HG02981 (cell line): Measurements from ENCODE around the gene FAM168A.

ENCODE experiments used
- ATAC-seq: cut with Tn5 transposase; IDR thresholded peaks from one replicate; pipeline ENCODE4 v1.9.1; 2021; ENCODE audit warnings: mild to moderate bottlenecking, moderate library complexity; ENCODE audit not compliant: unreplicated experiment

FAM168A gene, protein sequence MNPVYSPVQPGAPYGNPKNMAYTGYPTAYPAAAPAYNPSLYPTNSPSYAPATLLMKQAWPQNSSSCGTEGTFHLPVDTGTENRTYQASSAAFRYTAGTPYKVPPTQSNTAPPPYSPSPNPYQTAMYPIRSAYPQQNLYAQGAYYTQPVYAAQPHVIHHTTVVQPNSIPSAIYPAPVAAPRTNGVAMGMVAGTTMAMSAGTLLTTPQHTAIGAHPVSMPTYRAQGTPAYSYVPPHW

DNA sequence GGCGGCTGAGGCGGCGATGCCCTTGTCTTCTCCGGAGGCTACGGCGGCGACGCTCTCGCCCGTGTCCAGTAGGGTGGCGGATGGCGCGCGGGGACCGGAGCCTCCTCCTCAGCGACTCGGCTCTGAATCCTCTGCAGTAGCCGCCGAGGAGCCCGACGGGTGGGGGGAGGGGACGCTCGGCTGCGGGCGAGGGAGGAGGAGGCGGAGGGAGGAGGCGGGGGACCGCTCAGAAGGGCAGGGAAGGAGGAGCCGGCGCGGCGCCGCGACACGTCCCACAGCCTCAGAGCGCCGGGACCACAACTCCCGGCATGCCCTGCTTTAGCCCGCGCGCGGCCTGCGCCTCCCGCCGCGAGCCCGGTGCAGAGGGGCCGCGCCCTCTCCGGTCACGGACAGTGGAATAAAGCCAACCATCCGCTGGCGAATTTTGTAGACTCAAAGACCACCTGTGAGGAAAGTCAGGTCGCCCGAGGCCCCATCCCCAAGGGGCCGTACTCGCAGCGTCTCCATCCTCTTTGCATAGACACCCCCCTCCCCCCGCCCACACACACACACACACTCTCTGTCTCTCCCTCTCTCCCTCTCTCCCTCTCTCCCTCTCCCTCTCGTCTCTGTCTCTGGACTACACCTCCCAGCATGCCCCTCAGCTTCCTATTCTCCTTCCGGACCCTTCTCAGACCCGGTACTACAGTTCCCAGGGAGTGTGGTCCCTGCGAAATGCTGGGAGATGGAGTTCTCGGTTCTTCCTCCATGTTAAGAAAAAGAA is at the start of gene FAM168A:
Gene FAM168A, minus strand, starts transcription at position 157 of the 763 bp plus-strand sequence. CDS start 129,638 bp downstream, outside the sequence.
- ATAC-seq: peak; percentile 92

DNA sequence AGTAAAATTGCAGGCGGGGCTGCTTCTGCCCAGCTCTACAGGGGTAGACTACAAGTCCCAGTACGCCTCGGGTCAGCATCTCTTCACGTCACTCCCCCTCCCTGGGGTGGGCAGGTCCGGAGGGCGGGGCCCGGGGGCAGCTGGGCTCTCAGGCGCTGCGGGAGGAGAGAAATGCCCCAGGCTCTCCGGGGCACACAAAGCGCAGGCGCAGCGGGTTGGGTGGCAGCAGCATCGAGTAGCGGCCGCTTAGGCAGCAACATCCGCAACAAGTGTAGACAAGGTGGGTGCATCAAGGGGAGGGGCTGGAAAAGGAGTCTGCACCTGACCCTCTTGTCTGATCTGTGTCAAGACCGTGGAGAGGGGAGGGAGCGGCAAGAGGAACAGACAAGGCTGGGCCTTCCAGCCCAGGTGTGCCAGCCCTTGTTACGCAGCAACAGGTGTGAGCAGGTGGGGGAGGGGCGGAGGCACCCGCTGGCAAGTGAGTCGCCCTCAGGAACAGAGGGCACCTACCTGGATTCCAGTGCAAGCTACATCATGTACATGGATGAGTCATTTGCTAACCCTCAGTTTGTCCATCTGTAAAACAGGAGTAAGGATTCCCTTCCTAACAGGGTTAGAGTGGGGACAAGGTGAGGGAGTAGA is 49.7 kb upstream of the FAM168A start:
- peak; percentile 82 for ATAC-seq

DNA sequence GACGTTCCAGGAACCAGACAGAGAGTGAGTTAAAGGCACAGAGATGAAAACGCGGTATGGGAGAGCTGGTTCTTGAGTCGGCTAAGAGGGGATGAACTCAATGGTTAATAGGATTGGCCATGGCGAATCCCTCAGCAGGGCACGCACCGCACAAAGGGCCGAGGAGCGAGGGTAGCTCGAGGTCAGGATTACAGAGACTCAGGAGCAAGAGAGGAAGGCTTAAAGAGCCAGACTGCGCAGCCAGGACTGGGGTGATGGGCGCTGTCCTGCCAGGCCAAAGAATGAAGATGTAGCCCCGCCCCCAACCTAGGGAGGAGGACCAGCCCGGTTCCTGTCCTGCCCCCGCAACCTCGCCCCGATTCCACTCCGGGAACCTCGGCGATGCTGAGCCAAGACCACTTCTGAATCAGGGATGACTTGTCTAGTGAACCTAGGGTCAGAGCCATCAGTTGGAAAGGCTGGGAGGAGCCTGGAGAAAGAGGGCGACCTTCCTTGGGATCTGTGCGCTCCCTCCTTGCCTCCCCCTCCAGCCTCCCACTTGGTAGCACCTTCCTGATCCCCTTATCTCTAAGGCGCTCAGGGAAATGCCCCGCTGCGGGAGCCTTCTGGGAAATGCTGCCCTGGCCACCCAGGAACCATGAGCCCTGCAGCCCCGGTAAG is 48.2 kb upstream of the FAM168A start, which contains the start of gene PLEKHB1:
Gene PLEKHB1, plus strand, starts transcription at position 610 of the 660 bp plus-strand sequence. Its CDS starts 28 bp downstream, at position 638.
- no peak for ATAC-seq

DNA sequence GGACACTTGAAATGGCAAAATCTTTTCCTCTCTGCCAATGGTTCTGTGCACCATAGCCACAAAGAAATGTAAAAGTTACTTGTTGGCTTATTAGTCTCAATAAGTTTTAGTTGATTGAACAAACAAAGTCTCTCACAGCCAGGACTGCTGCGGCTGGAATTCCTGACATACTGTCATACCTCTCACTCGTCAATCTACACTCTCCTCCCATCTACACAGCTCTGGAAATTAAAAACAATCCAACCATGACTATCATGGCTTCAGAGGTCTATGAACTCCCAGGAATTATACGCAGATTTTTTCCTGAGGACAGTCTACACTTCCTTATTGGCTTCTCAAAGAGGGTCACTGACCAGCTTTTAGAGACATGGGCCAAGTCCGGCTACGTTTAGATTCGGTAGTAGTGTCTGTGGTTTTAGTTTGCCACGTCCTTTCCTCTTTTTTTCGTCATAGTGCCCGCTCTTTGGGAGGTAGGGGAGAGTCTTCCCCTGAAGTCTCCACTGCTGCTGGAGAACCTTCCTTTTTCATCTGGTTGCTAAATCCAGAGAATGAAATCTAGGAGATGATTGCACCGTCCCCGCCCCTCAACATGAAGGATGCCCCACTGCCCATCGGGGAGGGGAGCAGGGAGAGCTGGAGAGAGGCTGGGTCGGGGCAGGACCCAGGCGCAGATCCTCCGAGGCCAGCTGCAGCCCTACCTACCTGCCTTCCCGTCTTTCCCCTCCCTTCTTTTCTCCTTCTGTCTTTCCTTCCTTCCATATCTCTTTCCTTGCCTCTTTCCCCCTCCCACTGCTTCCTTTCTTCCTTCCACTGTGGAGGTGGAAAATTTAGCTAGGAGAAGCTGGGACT is 47.4 kb upstream of the FAM168A start:
- ATAC-seq: no peak

DNA sequence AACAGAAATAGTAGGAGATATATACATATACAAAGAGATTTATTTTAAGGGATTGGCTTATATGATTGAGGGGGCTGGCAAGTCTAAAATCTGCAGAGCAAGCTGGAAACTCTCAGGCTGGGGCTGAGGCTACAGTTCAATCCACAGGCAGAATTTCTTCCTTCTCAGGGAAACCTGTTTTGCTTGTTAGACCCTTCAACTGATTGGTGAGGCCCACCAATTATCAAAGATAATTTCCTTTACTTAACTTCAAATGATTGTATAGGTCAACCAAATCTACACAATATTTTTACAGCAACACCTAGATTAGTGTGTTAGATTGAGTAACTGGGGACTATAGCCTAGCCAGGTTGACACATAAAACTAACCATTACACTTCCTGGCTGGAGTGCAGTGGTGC is 43.8 kb upstream of the FAM168A start:
- ATAC-seq: no peak

DNA sequence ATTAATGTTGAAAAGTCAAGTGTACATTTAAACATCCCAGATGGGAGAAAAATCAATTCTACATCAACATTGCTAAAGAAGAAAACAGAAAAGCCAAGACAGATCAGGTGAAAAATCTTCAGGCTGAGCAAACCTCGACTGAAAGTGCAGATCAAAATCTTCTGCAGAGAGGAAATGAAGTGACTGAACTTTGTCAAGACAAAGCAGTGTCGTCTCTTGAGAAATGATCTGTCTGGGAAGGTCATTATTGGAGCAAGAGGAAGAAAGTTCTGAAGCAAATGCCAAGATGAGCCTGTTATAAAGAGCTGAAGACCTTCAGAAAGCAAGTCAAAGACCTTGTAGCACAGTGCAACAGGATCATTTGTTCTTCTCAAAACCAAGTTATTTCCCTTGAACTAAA is 42.7 kb upstream of the FAM168A start:
- ATAC-seq: no peak

DNA sequence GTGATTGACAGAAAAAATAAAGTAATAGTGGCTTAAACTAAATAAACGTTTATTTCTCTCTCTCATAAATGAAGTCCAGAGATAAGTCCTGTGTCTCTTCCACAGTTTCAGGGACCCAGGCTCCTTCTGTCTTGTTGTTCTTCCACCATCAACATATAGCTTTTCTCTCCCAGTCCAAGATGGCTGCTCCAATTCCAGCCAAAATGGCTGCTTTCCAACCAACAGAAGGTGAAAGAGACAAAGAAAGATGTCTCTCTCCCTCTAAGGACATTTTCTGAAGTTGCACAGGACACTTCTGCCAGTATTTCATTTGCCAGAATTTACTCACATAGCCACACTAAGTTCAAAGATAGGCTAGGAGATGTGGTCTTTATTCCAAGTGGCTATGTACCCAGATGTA is 39.1 kb upstream of the FAM168A start:
- ATAC-seq: no peak

DNA sequence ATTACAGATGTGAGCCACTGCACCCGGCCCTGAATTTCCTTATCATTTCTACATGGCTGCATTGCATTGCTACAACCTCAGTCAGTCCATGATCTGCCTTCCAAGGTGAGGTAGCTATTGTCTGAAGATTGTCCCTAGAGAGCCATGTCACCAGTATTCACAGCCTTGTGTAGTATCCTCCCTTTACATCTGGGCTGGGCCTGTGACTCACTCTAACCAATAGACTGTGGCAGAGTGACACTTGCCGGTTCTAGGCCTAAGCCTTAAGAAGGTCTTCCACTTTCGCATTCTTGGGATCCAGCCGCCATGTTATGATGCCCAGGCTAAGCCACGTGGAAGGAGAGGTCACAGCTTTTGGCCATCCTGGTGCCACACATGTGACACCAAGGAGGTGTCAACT is 38.3 kb upstream of the FAM168A start:
- no peak for ATAC-seq

DNA sequence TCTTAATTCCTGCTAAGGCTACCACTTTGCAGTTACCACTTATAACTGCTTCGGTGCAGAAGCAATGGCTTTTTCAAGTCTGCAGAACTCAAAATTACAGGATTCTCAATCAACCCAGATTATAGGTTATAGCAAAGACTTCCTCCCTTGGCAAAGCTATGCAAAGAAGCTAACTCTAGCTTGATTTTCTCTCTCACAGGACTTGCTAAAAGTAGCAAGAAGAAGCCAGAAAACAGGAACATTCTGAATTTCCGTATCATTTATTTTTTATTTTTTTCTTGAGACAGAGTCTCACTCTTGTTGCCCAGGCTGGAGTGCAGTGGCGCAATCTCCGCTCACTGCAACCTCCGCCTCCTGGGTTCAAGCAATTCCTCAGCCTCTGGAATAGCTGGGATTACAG is 37.8 kb upstream of the FAM168A start:
- ATAC-seq: no peak

DNA sequence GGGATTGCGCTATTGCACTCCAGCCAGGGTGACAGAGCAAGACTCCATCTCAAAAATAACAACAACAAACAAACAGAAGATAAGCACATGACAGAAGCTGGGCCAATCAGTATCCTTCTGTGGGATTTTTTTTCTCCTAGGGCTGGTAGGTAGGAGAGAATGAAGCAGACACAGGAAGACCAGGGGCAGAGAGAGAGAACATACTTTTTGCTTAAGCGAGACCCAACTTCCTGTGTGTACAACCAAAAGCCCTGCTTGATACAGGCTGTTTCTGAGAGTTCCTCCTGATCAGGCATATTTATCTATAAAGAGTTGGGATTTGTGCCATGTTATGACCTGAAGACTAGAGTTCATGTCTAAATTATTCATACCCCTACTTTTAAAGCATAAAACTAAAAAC is 36.1 kb upstream of the FAM168A start:
- ATAC-seq: no peak

DNA sequence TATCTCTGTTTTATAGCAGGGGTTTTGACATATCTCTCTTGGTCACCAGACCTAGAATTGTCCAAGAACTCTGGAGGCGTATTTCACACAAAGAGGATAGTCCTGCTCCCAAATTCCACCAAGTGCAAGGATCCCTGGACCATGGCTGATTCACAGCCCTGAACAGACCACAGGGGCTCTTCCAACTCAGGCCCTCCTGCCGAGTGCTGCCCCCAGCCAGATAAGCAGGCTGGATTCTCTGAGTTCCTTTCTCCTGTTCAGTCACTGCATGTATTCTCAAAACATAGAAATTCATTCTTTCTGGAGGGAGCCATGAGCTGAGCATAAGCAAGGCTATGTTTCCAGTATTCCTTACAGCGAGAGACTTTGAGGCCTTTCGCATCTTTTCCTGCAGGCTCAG is 35.1 kb upstream of the FAM168A start:
- ATAC-seq: no peak

DNA sequence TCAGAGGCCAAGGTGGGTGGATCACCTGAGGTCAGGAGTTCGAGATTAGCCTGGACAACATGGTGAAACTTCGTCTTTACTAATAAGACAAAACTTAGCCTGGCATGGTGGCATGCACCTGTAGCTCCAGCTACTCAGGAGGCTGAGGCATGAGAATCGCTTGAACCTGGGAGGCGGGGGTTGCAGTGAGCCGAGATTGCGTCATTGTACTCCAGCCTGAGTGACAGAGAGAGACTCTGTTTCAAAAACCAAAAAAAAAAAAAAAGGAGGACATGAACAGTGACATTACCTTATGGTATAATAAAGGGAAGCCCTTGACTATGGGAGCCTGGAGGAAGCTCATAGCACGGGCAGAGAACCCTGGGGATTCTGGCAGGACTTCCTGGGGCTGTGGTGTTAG is 32.0 kb upstream of the FAM168A start:
- no peak for ATAC-seq

DNA sequence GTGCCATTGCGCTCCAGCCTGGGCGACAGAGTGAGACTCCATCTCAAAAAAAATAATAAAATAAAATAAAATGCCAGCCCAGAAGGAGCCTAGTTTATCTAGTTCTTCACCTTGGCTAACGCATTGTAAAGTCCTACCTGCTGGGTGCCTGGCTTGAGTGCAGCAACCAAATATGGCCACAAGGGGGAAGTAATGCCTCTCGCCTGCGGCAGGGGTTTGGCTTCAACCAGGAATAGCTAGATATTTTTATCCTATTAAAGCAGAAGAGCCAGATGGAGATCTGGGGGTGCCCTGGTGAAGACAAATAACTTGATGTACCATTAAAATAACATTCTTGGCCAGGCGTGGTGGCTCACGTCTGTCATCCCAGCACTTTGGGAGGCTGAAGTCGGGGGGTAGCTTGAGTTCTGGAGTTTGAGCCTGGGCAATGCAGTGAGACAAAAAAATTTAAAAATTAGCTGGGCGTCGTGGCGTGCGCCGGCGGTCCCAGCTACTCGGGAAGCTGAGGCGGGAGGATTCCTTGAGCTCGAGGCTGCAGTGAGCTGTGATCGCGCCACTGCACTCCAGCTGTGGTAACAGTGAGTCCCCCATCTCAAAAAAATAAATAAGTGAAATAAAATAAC is 27.9 kb upstream of the FAM168A start:
- no peak for ATAC-seq

DNA sequence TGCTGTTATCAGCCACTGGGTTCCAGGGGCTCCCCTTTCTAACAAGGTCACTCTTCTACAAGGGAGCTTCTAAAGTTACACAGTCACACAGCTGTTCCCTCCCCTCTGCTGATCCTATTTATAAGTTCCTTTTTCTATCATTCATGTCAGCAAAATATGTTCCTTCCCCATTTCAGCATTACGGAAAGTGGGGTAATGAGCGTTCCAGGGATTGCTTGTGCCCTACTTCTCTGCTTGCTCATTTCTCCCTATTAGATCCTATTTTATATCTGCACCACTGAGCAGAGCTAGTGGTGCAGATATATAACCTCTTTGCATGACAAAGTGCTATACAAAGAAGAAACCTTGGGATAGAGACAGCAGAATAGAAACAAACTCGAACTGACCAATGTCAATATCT is 25.8 kb upstream of the FAM168A start:
- ATAC-seq: no peak

DNA sequence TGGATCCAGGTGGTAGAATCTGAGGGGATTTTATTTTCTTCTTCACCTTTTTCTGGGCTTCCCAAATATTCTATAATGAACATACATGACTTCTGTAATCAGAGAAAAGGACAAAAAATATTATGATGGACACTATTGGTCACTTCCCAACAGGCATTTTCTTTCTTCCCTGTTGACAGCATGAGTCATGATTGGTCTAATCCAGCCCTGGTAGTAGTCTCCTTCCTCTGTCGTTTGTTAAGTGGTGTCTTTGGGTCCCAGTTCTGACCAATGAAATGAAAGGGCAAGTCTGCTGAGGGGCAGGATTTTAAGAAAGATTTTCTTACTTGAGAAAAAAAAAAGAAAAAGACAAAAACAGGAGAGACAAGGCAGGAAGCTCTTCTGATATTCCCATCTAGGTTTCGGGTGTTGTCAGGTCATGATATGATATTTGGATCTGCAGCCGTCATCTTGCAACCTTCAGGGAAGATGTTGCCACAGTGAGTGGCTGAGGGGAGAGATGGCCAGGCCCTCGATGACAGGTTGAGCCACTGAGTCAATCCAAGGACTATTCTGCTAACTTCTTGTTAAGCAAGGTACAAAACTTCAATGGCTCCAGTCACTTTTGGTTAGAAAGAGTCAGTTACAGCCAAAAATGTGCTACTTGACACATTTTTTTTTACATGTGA is 25.1 kb upstream of the FAM168A start:
- ATAC-seq: no peak

DNA sequence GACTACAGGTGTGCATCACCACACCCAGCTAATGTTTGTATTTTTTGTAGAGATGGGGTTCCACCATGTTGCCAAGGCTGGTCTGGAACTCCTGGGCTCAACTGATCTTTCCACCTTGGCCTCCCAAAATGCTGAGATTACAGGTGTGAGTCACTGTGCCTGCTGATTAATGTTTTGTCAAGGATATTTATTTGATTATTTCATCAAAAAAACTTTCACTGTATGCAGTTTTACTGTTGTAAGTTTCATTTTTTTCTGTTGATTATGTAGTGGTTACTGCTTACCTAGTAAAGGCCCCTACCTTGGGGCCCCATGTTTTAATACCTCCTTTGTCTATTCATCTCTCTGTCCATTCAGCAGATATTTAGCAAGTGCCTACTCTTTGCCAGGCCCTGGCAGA is 16.7 kb upstream of the FAM168A start:
- no peak for ATAC-seq

DNA sequence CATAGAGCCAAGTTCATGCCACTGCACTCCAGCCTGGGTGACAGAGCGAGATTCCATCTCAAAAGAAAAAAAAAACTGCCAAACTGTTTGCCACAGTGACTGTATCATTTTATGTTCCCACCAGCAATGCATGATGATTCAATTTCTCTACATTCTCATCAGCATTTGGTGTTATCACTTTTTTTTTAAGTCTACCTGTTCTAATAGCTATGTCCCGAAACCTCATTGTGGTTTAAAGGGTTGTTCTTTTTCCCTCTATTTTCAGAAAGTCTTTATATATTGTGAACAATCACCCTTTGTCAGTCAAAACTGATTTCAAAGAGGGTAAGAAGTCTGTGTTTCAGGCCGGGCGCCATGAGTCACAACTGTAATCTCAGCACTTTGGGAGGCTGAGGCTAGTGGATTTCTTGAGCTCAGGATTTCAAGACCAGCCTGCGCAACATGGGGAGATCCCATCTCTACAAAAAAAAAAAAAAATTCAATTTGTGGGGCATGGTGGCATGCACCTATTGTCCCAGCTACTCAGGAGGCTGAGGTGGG is 14.8 kb upstream of the FAM168A start:
- ATAC-seq: no peak

DNA sequence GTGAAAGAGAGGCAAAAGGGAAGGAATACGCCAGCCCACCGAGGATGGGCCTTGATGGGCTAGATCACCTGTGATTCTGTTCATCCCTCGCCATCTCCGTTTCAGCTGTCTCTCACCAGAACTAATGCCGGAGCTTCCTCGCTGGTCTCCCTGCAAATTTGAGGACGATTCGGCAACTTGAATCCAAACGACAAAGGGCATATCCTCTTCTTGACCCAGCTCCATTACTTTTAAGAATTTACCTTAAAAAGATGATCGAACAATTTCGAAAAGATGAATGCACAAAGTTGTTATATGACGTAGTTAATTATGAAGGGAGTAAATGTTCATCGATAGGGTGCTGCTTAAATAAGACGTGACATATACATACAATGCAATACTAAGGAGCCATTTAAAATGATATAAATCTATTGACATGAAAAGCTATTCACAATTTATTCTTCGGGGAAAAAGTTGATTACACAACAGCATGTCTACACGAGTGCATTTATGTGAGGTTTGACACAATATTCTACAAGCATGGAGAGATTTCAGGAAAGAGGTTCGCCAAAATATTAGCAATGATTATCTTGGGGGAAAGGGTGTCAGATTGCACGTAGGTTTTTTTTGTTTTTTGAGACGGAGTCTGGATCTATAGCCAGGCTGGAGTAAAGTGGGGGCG is 937 bp upstream of the FAM168A start:
- no peak for ATAC-seq
